ENCODE data around the gene MYO3A. TPM values are rescaled to one million over a fixed set of nuclear protein-coding genes. Genes with fewer than 3 reads are reported as not detected.

MYO3A gene
- total RNA-seq, 3 donors from 2014 or later = 0.29 to 0.33 TPM; not detected in 1

DNA sequence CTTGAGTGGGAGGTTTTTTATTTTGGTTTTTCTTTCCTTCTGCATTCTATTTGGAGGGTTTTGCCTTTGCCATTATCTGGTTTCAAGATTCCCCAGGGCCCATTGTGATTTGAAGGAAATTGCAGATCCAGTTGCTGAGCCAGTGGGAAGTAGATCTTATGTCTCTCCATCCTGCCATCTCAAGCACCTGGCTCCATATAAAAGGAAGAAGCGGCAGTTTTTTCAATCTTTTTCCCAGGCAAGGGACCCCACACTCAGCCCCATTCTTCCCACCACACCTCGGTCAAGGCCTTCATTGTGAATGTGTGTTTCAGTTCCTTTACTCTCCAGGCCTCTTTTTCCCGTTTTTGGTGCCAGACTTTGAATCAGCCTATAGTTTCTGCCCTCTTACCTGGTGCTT is 95.8 kb downstream of the MYO3A start:
- Histone ChIP-seq H3K4me1 (no peaks in the 10 kb centered on the region), H3K9me3 (no peaks in the 10 kb centered on the region), H3K36me3 (no peaks in the 10 kb centered on the region), H3K27ac (no peak overlapping the region), H3K4me3 (no peak overlapping the region), H3K27me3 (no peaks in the 10 kb centered on the region)
- intact Hi-C loops (cut with DNase I; ENCODE audit: low total_unique reads) = no loop called here
- TF ChIP-seq CTCF (IDR thresholded peaks at IDR 0.05) (no peak), POLR2A (IDR thresholded peaks at IDR 0.05) (no peak), POLR2AphosphoS5 (IDR thresholded peaks at IDR 0.05) (no peak)
- DNase-seq (ENCODE audit: low spot score in 2 of 2) = no peak

- H3K27ac ChIP-seq = no peak overlapping the region
- H3K4me1 ChIP-seq = no peaks in the 10 kb centered on the region
- no peaks in the 10 kb centered on the region for H3K36me3 ChIP-seq
- H3K27me3 ChIP-seq = no peaks in the 10 kb centered on the region
- TF ChIP-seq POLR2A (IDR thresholded peaks at IDR 0.05) (no peak), CTCF (IDR thresholded peaks at IDR 0.05) (no peak), POLR2AphosphoS5 (IDR thresholded peaks at IDR 0.05) (no peak)
- H3K9me3 ChIP-seq = no peaks in the 10 kb centered on the region
- intact Hi-C loops (cut with DNase I; ENCODE audit: low total_unique reads) = no loop called here
- no peak for DNase-seq (ENCODE audit: low spot score in 2 of 2)
- no peak overlapping the region for H3K4me3 ChIP-seq
These were observed 97.3 kb downstream of the MYO3A start for GRCh38 chr10:26031300-26031699.

DNA sequence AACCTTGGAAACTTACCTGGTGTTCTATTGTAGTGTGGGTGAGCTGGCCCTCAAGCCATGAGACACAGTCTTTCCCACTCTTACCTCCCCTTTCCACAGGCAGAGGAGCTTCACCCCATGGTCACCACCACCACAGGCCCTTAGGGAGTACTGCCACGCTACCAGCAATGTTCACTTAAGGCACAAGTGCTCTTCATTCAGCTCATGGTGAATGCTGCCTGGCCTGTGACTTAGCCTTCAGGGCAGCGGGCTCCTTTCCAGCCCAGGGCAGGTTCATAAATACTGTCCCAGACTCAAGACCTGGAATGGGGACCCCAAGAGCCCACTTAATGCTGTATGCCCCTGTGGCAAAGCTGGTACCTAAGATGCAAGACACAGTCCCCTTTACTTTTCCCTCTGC is 109.4 kb downstream of the MYO3A start:
- no peaks in the 10 kb centered on the region for H3K27me3 ChIP-seq
- H3K9me3 ChIP-seq = no peaks in the 10 kb centered on the region
- no peaks in the 10 kb centered on the region for H3K4me1 ChIP-seq
- intact Hi-C loops (cut with DNase I; ENCODE audit: low total_unique reads) = no loop called here
- H3K36me3 ChIP-seq = no peaks in the 10 kb centered on the region
- H3K4me3 ChIP-seq = no peak overlapping the region
- TF ChIP-seq POLR2AphosphoS5 (IDR thresholded peaks at IDR 0.05) (no peak), POLR2A (IDR thresholded peaks at IDR 0.05) (no peak), CTCF (IDR thresholded peaks at IDR 0.05) (no peak)
- no peak overlapping the region for H3K27ac ChIP-seq
- no peak for DNase-seq (ENCODE audit: low spot score in 2 of 2)

DNA sequence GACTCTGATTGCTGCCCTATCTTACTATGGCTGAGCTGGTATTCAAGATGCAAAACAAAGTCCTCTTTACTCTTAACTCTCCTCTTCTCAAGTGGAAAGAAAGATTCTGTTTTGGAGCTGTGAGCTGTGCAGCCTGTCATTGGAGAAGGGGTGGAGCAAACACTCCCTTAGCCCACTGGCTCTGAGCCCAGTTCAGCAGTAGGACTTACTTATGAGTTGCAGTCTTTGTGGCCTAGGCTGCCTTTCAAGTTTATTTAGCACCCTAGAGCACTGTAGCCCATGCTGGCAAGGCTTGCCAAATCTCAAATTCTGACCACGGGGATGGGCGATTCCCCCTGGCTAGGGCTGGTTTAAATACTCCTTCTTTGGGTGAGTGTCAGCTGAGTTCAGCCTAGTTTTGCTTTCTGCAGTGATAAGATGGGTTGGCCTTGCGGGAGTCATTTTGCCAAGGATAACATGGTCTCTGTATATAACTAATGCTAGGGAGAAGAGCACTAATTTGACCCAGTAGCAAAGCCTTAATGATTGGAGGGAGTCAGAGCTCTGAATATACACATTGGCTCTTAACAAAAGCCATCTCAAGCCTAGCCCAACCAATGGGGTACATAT is 110.2 kb downstream of the MYO3A start:
- no peak for DNase-seq (ENCODE audit: low spot score in 2 of 2)
- Histone ChIP-seq H3K27me3 (no peaks in the 10 kb centered on the region), H3K4me3 (no peak overlapping the region), H3K27ac (no peak overlapping the region), H3K9me3 (no peaks in the 10 kb centered on the region), H3K36me3 (no peaks in the 10 kb centered on the region), H3K4me1 (no peaks in the 10 kb centered on the region)
- intact Hi-C loops (cut with DNase I; ENCODE audit: low total_unique reads) = no loop called here
- TF ChIP-seq POLR2A (IDR thresholded peaks at IDR 0.05) = no peak
- no peak for TF ChIP-seq POLR2AphosphoS5 (IDR thresholded peaks at IDR 0.05)
- TF ChIP-seq CTCF (IDR thresholded peaks at IDR 0.05) = no peak

GRCh38 chr10:26046073-26046700 is 112.2 kb downstream of the MYO3A start:
- Histone ChIP-seq H3K27me3 (no peaks in the 10 kb centered on the region), H3K9me3 (no peaks in the 10 kb centered on the region), H3K4me3 (no peak overlapping the region), H3K36me3 (no peaks in the 10 kb centered on the region), H3K4me1 (no peaks in the 10 kb centered on the region), H3K27ac (no peak overlapping the region)
- DNase-seq (ENCODE audit: low spot score in 2 of 2) = no peak
- TF ChIP-seq POLR2AphosphoS5 (IDR thresholded peaks at IDR 0.05) = no peak
- intact Hi-C loops (cut with DNase I; ENCODE audit: low total_unique reads) = no loop called here

Data from breast epithelium (tissue), 4 donors.